Tibial artery (tissue), 4 donors: ENCODE measurements around the gene SLC13A5.

Experiments
- DNase-seq, 2 donors: peaks; one replicate each; pipeline ENCODE4 v3.0.0-alpha.2; 2019
- H3K27ac ChIP-seq, 2 donors: fragments of 200-600 bp; sonication (generic) in 1 of 2; 1 replicate in 1 of 2; 2 replicates in 1 of 2; pipeline ENCODE4 v1.5.1; 2018 to 2019; ENCODE audit warnings: mild to moderate bottlenecking in 1 of 2
- H3K27me3 ChIP-seq, 2 donors: fragments of 200-600 bp; sonication (generic) in 1 of 2; one replicate each; pipeline versions ENCODE4 v1.5.1 to v1.6.0; 2016 to 2019
- H3K36me3 ChIP-seq, 3 donors: fragments of 200-600 bp; sonication (generic) in 2 of 3; one replicate each; pipeline ENCODE4 v1.5.1; 2016 to 2019; ENCODE audit warnings: mild to moderate bottlenecking in 2 of 3
- H3K4me1 ChIP-seq, 4 donors: fragments of 200-600 bp; sonication (generic) in 2 of 4; 1 replicate in 3 of 4; 2 replicates in 1 of 4; pipeline ENCODE4 v1.5.1; 2016 to 2019
- H3K4me3 ChIP-seq, 2 donors: fragments of 200-600 bp; sonication (generic) in 1 of 2; 1 replicate in 1 of 2; 2 replicates in 1 of 2; pipeline ENCODE4 v1.5.1; 2018 to 2019; ENCODE audit warnings: mild to moderate bottlenecking in 2 of 2
- H3K9me3 ChIP-seq, 3 donors: fragments of 200-600 bp; sonication (generic) in 1 of 3; one replicate each; pipeline ENCODE4 v1.5.1; 2016 to 2019
- intact Hi-C: fragments of 100-400 bp; cut with DNase I; formaldehyde crosslinking; loops from one replicate; pipeline ENCODE4 v1.15.0; 2023; ENCODE audit warnings: low total_unique reads
- TF ChIP-seq, protein P1 (sequence below), 2 experiments: fragments of 200-600 bp in 1 of 2; fragments of 450-650 bp in 1 of 2; IDR thresholded peaks; one replicate each; pipeline ENCODE4 v1.5.1; 2017 to 2019; ENCODE audit warnings: antibody characterized with exemption in 2 of 2, mild to moderate bottlenecking in 1 of 2, moderate library complexity in 1 of 2

SLC13A5 gene

DNA sequence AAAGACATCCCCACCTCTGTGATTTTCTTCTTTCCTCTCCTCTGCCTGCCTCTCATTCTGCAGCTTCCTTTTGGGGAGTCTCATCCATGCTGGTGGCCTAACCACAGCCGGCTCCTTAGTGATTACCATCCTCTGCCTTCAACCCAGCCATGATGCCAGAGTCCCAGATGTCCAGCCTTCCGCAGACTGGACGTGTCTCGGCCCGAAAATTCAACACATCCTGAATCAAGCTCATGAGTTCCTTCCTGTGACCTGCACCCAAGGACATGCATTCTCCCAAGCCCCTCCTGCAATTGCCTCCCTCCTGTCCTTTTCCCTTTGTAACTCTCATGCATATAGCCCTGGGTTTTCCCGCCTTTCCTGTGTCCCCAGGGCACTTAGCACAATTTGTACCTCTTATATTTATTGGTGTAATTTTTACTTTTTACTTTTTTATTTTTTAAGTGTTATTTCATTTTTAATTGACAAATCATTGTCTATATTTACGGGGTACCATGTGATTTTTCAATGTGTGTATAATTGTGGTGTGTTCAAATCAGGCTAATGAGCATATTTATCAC lies 1.2 kb upstream of the SLC13A5 start:
- no peak overlapping the region for H3K27ac ChIP-seq
- H3K4me1 ChIP-seq: peaks cover 0 to 22% (median 10%) of the 10 kb centered on the region in 4 donors
- no peak overlapping the region for H3K4me3 ChIP-seq
- peaks cover 0 to 13% (median 0%) of the 10 kb centered on the region in 3 donors for H3K9me3 ChIP-seq
- no peak for DNase-seq
- TF ChIP-seq, protein P1, sequence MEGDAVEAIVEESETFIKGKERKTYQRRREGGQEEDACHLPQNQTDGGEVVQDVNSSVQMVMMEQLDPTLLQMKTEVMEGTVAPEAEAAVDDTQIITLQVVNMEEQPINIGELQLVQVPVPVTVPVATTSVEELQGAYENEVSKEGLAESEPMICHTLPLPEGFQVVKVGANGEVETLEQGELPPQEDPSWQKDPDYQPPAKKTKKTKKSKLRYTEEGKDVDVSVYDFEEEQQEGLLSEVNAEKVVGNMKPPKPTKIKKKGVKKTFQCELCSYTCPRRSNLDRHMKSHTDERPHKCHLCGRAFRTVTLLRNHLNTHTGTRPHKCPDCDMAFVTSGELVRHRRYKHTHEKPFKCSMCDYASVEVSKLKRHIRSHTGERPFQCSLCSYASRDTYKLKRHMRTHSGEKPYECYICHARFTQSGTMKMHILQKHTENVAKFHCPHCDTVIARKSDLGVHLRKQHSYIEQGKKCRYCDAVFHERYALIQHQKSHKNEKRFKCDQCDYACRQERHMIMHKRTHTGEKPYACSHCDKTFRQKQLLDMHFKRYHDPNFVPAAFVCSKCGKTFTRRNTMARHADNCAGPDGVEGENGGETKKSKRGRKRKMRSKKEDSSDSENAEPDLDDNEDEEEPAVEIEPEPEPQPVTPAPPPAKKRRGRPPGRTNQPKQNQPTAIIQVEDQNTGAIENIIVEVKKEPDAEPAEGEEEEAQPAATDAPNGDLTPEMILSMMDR (IDR thresholded peaks at IDR 0.05): no peak
- H3K27me3 ChIP-seq: peaks cover 0 to 59% of the 10 kb centered on the region in 2 donors
- intact Hi-C loops: no loop called here
- no peaks in the 10 kb centered on the region for H3K36me3 ChIP-seq

DNA sequence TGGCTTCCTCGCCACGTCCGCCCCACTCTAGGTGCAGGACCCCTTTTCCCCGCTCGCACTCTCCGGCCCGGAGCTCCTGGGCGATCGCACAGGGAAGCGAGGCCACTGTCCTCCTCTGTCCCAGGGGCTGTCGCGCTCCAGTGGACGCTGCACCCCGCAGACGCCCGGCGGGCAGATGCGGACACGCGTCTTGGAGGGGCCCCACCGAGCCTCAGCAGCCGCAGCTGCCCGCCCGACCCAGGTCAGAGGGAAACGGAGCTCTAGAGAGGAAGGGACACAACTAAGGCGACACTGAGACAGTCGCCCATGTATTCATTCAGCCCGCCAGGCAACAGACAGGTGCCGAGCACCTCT lies 726 bp upstream of the SLC13A5 start:
- peaks cover 0 to 56% of the 10 kb centered on the region in 2 donors for H3K27me3 ChIP-seq
- TF ChIP-seq, protein P1 (IDR thresholded peaks at IDR 0.05): no peak
- intact Hi-C loops: no loop called here
- H3K4me1 ChIP-seq: peaks cover 0 to 22% (median 10%) of the 10 kb centered on the region in 4 donors
- H3K9me3 ChIP-seq: peaks cover 0 to 13% (median 0%) of the 10 kb centered on the region in 3 donors
- H3K27ac ChIP-seq: no peak overlapping the region
- no peaks in the 10 kb centered on the region for H3K36me3 ChIP-seq
- DNase-seq: no peak
- no peak overlapping the region for H3K4me3 ChIP-seq

DNA sequence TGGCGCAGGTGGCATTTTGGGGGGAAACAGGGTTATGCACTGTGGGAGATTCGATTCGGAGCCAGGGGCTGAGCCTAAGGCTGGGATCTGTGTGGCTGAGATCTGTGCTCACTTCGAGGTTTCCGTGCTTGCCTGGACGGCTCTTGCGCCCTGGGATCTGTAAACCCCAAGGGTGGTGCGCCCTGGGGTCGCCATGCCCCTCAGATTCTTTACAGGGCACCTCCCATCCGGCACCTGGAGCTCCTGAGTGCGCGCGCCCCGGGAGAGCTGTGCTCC lies 377 bp downstream of the SLC13A5 start:
- intact Hi-C loops: no loop called here
- peaks cover 0 to 22% (median 10%) of the 10 kb centered on the region in 4 donors for H3K4me1 ChIP-seq
- DNase-seq: no peak
- no peaks in the 10 kb centered on the region for H3K36me3 ChIP-seq
- H3K9me3 ChIP-seq: peaks cover 0 to 13% (median 0%) of the 10 kb centered on the region in 3 donors
- no peak overlapping the region for H3K27ac ChIP-seq
- TF ChIP-seq, protein P1 (IDR thresholded peaks at IDR 0.05): no peak
- H3K4me3 ChIP-seq: no peak overlapping the region
- H3K27me3 ChIP-seq: peaks cover 0 to 53% of the 10 kb centered on the region in 2 donors

- TF ChIP-seq, protein P1 (IDR thresholded peaks at IDR 0.05): no peak
- peaks cover 0 to 56% of the 10 kb centered on the region in 2 donors for H3K27me3 ChIP-seq
- no peak overlapping the region for H3K4me3 ChIP-seq
- H3K27ac ChIP-seq: no peak overlapping the region
- no peaks in the 10 kb centered on the region for H3K36me3 ChIP-seq
- peaks cover 0 to 13% (median 0%) of the 10 kb centered on the region in 3 donors for H3K9me3 ChIP-seq
- DNase-seq: no peak
- peaks cover 0 to 22% (median 10%) of the 10 kb centered on the region in 4 donors for H3K4me1 ChIP-seq
- intact Hi-C loops: no loop called here
Measured at GRCh38 chr17:6712058-6712853, 913 bp downstream of the SLC13A5 start.

- TF ChIP-seq, protein P1 (IDR thresholded peaks at IDR 0.05): no peak
- Histone ChIP-seq H3K27me3 (peaks cover 0 to 60% of the 10 kb centered on the region in 2 donors), H3K4me3 (no peak overlapping the region), H3K4me1 (peaks cover 0 to 22% (median 10%) of the 10 kb centered on the region in 4 donors), H3K27ac (no peak overlapping the region), H3K9me3 (peaks cover 0 to 13% (median 0%) of the 10 kb centered on the region in 3 donors), H3K36me3 (no peaks in the 10 kb centered on the region)
- intact Hi-C loops: no loop called here
- DNase-seq: no peak
Measured at GRCh38 chr17:6711681-6712057, 1.5 kb downstream of the SLC13A5 start.
